ENCODE results near the gene TUBA4B. TPM values are rescaled to one million over a fixed set of nuclear protein-coding genes. Genes with fewer than 3 reads are reported as not detected.
"Not testable (repeated sequence)": the region's sequence is repeated elsewhere in the genome, so short reads cannot be mapped to it uniquely, and the experiment has no call there.

The TUBA4B gene
- polyA plus RNA-seq, 6 donors from 2014 or later: not detected

GRCh38 chr2:219279151-219279915 lies 26.3 kb downstream of the TUBA4B start, which contains the start of gene DNAJB2:
Gene DNAJB2, plus strand, starts transcription at chr2:219279366. Its CDS starts 468 bp downstream, at chr2:219279834.
- Mint-ChIP-seq H3K36me3 (peaks cover 5 to 10% of the 10 kb centered on the region in 2 donors), H3K27me3 (no peaks in the 10 kb centered on the region), H3K9me3 (no peaks in the 10 kb centered on the region), H3K4me3 (peak within 1 kb of the TSS; percentile 83 to 96 (median 95)), H3K4me1 (peaks cover 36 to 44% (median 39%) of the 10 kb centered on the region in 3 donors), H3K27ac (peak within 1 kb of the TSS; percentile 98 to 100 (median 100))
- ATAC-seq (ENCODE audit: low read depth in 2 of 2) (peak; percentile 73 to 76), DNase-seq (peak; percentile 100)

GRCh38 chr2:219279916-219280516 lies 27.0 kb downstream of the TUBA4B start:
- H3K27me3 Mint-ChIP-seq: no peaks in the 10 kb centered on the region
- peaks cover 5 to 11% of the 10 kb centered on the region in 2 donors for H3K36me3 Mint-ChIP-seq
- no peak for DNase-seq
- H3K4me1 Mint-ChIP-seq: peaks cover 36 to 44% (median 39%) of the 10 kb centered on the region in 3 donors
- no peaks in the 10 kb centered on the region for H3K9me3 Mint-ChIP-seq
- ATAC-seq (ENCODE audit: low read depth in 2 of 2): no peak
- peak overlapping the region; percentile 98 to 100 (median 100) for H3K27ac Mint-ChIP-seq
- H3K4me3 Mint-ChIP-seq: peak overlapping the region; percentile 83 to 96 (median 95)

- H3K4me1 Mint-ChIP-seq: peaks cover 39 to 44% (median 39%) of the 10 kb centered on the region in 3 donors
Measured at GRCh38 chr2:219280651-219281050, 27.6 kb downstream of the TUBA4B start.

GRCh38 chr2:219281588-219281987 lies 28.5 kb downstream of the TUBA4B start:
- H3K9me3 Mint-ChIP-seq: no peaks in the 10 kb centered on the region
- H3K36me3 Mint-ChIP-seq: peaks cover 5 to 18% of the 10 kb centered on the region in 2 donors
- ATAC-seq (ENCODE audit: low read depth in 2 of 2): no peak
- H3K27me3 Mint-ChIP-seq: no peaks in the 10 kb centered on the region
- no peak for DNase-seq
- H3K27ac Mint-ChIP-seq: peak overlapping the region; percentile 6 to 100 (median 98)
- H3K4me3 Mint-ChIP-seq: peak overlapping the region in 1 of 8 donors; percentile 94
- H3K4me1 Mint-ChIP-seq: peaks cover 42 to 45% (median 44%) of the 10 kb centered on the region in 3 donors

More at GRCh38 chr2:219280651-219281050, 27.6 kb downstream of the TUBA4B start:
- Mint-ChIP-seq H3K9me3 (no peaks in the 10 kb centered on the region), H3K27me3 (no peaks in the 10 kb centered on the region), H3K36me3 (peaks cover 5 to 17% of the 10 kb centered on the region in 2 donors), H3K4me3 (peak overlapping the region; percentile 83 to 96 (median 95)), H3K27ac (peak overlapping the region; percentile 98 to 100 (median 100))
- no peak for ATAC-seq (ENCODE audit: low read depth in 2 of 2)
- DNase-seq: peak; percentile 45

GRCh38 chr2:219282375-219282774 lies 29.3 kb downstream of the TUBA4B start:
- Mint-ChIP-seq H3K36me3 (peaks cover 5 to 18% of the 10 kb centered on the region in 2 donors), H3K4me3 (peak overlapping the region in 2 of 8 donors; percentile 8 to 94), H3K27me3 (no peaks in the 10 kb centered on the region), H3K4me1 (peaks cover 39 to 42% (median 40%) of the 10 kb centered on the region in 3 donors), H3K9me3 (no peaks in the 10 kb centered on the region), H3K27ac (peak overlapping the region in 4 of 6 donors; percentile 3 to 98 (median 66))
- DNase-seq: no peak
- ATAC-seq (ENCODE audit: low read depth in 2 of 2): no peak

GRCh38 chr2:219282943-219283581 lies 30.0 kb downstream of the TUBA4B start:
- no peak for ATAC-seq (ENCODE audit: low read depth in 2 of 2)
- no peak for DNase-seq
- Mint-ChIP-seq H3K4me1 (peaks cover 32 to 35% (median 33%) of the 10 kb centered on the region in 3 donors), H3K4me3 (peak overlapping the region in 2 of 8 donors; percentile 56 to 75), H3K27ac (peak overlapping the region; percentile 3 to 98 (median 76)), H3K27me3 (no peaks in the 10 kb centered on the region), H3K36me3 (peaks cover 5 to 18% of the 10 kb centered on the region in 2 donors), H3K9me3 (no peaks in the 10 kb centered on the region)

- peak overlapping the region in 1 of 6 donors; percentile 64 for H3K27ac Mint-ChIP-seq
Measured at GRCh38 chr2:219284501-219285372, 31.7 kb downstream of the TUBA4B start.

GRCh38 chr2:219285373-219285735 lies 32.3 kb downstream of the TUBA4B start:
- Mint-ChIP-seq H3K36me3 (peaks cover 5 to 18% of the 10 kb centered on the region in 2 donors), H3K4me3 (no peak overlapping the region), H3K4me1 (peaks cover 15% of the 10 kb centered on the region in 3 donors), H3K9me3 (no peaks in the 10 kb centered on the region), H3K27me3 (no peaks in the 10 kb centered on the region), H3K27ac (peak overlapping the region in 3 of 6 donors; percentile 64 to 83 (median 72))
- ATAC-seq (ENCODE audit: low read depth in 2 of 2) (no peak), DNase-seq (no peak)

More at GRCh38 chr2:219284501-219285372, 31.7 kb downstream of the TUBA4B start:
- Mint-ChIP-seq H3K36me3 (peaks cover 5 to 18% of the 10 kb centered on the region in 2 donors), H3K4me3 (no peak overlapping the region), H3K9me3 (no peaks in the 10 kb centered on the region), H3K27me3 (no peaks in the 10 kb centered on the region), H3K4me1 (peaks cover 20 to 22% (median 21%) of the 10 kb centered on the region in 3 donors)
- DNase-seq: no peak
- ATAC-seq (ENCODE audit: low read depth in 2 of 2): no peak

GRCh38 chr2:219285894-219286425 lies 32.9 kb downstream of the TUBA4B start:
- peak overlapping the region in 1 of 8 donors; percentile 12 for H3K4me3 Mint-ChIP-seq
- no peaks in the 10 kb centered on the region for H3K27me3 Mint-ChIP-seq
- H3K4me1 Mint-ChIP-seq: peaks cover 8 to 9% (median 9%) of the 10 kb centered on the region in 3 donors
- no peaks in the 10 kb centered on the region for H3K9me3 Mint-ChIP-seq
- DNase-seq (no peak), ATAC-seq (ENCODE audit: low read depth in 2 of 2) (no peak)
- H3K27ac Mint-ChIP-seq: peak overlapping the region in 4 of 6 donors; percentile 19 to 76 (median 68)
- H3K36me3 Mint-ChIP-seq: peaks cover 5 to 18% of the 10 kb centered on the region in 2 donors

- H3K4me1 Mint-ChIP-seq: peaks cover 3 to 7% (median 6%) of the 10 kb centered on the region in 3 donors
- ATAC-seq (ENCODE audit: low read depth in 2 of 2) (peak; percentile 25 to 33), DNase-seq (no peak)
- H3K27ac Mint-ChIP-seq: peak overlapping the region in 4 of 6 donors; percentile 16 to 78 (median 58)
- peaks cover 5 to 18% of the 10 kb centered on the region in 2 donors for H3K36me3 Mint-ChIP-seq
- H3K27me3 Mint-ChIP-seq: no peaks in the 10 kb centered on the region
- H3K4me3 Mint-ChIP-seq: no peak overlapping the region
- no peaks in the 10 kb centered on the region for H3K9me3 Mint-ChIP-seq
Measured at GRCh38 chr2:219286436-219287115, 33.5 kb downstream of the TUBA4B start.

GRCh38 chr2:219287116-219287440 lies 34.0 kb downstream of the TUBA4B start:
- not testable (repeated sequence) for DNase-seq; ATAC-seq (ENCODE audit: low read depth in 2 of 2); H3K9me3 Mint-ChIP-seq; H3K4me1 Mint-ChIP-seq; H3K27me3 Mint-ChIP-seq; H3K4me3 Mint-ChIP-seq
- Mint-ChIP-seq H3K27ac (peak overlapping the region in 4 of 6 donors; percentile 46 to 78 (median 62)), H3K36me3 (peaks cover 5 to 18% of the 10 kb centered on the region in 2 donors)

All from naive B cell (primary cell).